ENCODE data around the gene RBCK1.

Gene RBCK1

GRCh38 chr20:440636-441035, 32.5 kb downstream of the RBCK1 start:
- Histone ChIP-seq H3K27me3 (ENCODE audit: insufficient read depth, low read length) (no peaks in the 10 kb centered on the region), H3K36me3 (ENCODE audit: insufficient read depth, low read length) (peaks cover 74% of the 10 kb centered on the region), H3K9ac (ENCODE audit: low read length) (no peak overlapping the region), H3K9me2 (ENCODE audit: low read depth, low read length) (no peaks in the 10 kb centered on the region), H3K9me3 (ENCODE audit: low read length) (no peaks in the 10 kb centered on the region), H3F3A (ENCODE audit: insufficient read depth, low read length) (no peaks in the 10 kb centered on the region), H3K4me2 (ENCODE audit: low read length) (no peak overlapping the region), H2AFZ (ENCODE audit: low read length) (no peak overlapping the region), H3K4me1 (ENCODE audit: insufficient read depth, low read length, severe bottlenecking) (peaks cover 22% of the 10 kb centered on the region), H3K79me2 (ENCODE audit: insufficient read depth, low read length) (no peaks in the 10 kb centered on the region), H3K4me3 (ENCODE audit: low read depth, low read length, poor library complexity, severe bottlenecking) (no peak overlapping the region), H4K20me1 (ENCODE audit: insufficient read depth, low read length) (no peaks in the 10 kb centered on the region), H3K27ac (ENCODE audit: low read depth, low read length, poor library complexity, severe bottlenecking) (no peak overlapping the region)
- TF ChIP-seq, protein P1, sequence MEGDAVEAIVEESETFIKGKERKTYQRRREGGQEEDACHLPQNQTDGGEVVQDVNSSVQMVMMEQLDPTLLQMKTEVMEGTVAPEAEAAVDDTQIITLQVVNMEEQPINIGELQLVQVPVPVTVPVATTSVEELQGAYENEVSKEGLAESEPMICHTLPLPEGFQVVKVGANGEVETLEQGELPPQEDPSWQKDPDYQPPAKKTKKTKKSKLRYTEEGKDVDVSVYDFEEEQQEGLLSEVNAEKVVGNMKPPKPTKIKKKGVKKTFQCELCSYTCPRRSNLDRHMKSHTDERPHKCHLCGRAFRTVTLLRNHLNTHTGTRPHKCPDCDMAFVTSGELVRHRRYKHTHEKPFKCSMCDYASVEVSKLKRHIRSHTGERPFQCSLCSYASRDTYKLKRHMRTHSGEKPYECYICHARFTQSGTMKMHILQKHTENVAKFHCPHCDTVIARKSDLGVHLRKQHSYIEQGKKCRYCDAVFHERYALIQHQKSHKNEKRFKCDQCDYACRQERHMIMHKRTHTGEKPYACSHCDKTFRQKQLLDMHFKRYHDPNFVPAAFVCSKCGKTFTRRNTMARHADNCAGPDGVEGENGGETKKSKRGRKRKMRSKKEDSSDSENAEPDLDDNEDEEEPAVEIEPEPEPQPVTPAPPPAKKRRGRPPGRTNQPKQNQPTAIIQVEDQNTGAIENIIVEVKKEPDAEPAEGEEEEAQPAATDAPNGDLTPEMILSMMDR (IDR thresholded peaks at IDR 0.05; ENCODE audit: low read length): no peak
- TF ChIP-seq EZH2 (IDR thresholded peaks at IDR 0.05; ENCODE audit: borderline replicate concordance, low read length): no peak

DNA sequence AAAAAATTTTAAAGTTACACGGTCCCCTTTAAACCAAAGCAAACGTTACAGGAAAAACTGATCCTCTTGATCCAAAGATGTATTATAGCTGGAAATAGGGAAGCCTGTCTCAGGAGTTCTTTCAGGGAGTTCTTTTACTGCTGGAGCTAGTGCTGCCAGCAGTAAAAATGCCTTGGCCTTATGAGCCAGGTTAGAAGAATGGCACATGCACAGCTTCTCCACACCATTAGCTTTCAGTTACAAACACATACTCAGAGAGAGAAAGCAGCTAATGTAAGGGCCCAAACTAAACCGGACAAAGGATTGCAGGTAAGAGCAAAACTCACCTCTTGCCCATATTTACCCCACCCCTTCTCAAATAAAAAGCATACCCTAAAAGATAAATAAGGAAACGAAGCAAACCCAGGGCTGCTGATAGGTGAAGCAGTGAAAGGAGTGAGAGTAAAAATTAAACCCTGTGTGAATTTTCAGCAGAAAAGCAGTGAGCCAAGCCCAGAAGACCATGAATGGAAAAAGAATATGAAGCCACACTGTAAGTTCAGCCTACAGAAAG, 35.2 kb downstream of the RBCK1 start:
- TF ChIP-seq, protein P1 (IDR thresholded peaks at IDR 0.05; ENCODE audit: low read length): no peak
- TF ChIP-seq EZH2 (IDR thresholded peaks at IDR 0.05; ENCODE audit: borderline replicate concordance, low read length): no peak
- H3K27ac ChIP-seq (ENCODE audit: low read depth, low read length, poor library complexity, severe bottlenecking): no peak overlapping the region
- H3K4me3 ChIP-seq (ENCODE audit: low read depth, low read length, poor library complexity, severe bottlenecking): no peak overlapping the region
- no peak overlapping the region for H3K4me2 ChIP-seq (ENCODE audit: low read length)
- no peaks in the 10 kb centered on the region for H3K79me2 ChIP-seq (ENCODE audit: insufficient read depth, low read length)
- no peaks in the 10 kb centered on the region for H3F3A ChIP-seq (ENCODE audit: insufficient read depth, low read length)
- H3K9me2 ChIP-seq (ENCODE audit: low read depth, low read length): no peaks in the 10 kb centered on the region
- no peaks in the 10 kb centered on the region for H3K9me3 ChIP-seq (ENCODE audit: low read length)
- H3K36me3 ChIP-seq (ENCODE audit: insufficient read depth, low read length): peaks cover 56% of the 10 kb centered on the region
- no peaks in the 10 kb centered on the region for H3K27me3 ChIP-seq (ENCODE audit: insufficient read depth, low read length)
- H2AFZ ChIP-seq (ENCODE audit: low read length): no peak overlapping the region
- no peaks in the 10 kb centered on the region for H4K20me1 ChIP-seq (ENCODE audit: insufficient read depth, low read length)
- H3K9ac ChIP-seq (ENCODE audit: low read length): no peak overlapping the region
- peaks cover 13% of the 10 kb centered on the region for H3K4me1 ChIP-seq (ENCODE audit: insufficient read depth, low read length, severe bottlenecking)

GRCh38 chr20:444117-444516, 36.0 kb downstream of the RBCK1 start:
- H3K79me2 ChIP-seq (ENCODE audit: insufficient read depth, low read length): no peaks in the 10 kb centered on the region
- H3K9me3 ChIP-seq (ENCODE audit: low read length): no peaks in the 10 kb centered on the region
- peaks cover 50% of the 10 kb centered on the region for H3K36me3 ChIP-seq (ENCODE audit: insufficient read depth, low read length)

More at GRCh38 chr20:444117-444516, 36.0 kb downstream of the RBCK1 start:
- Histone ChIP-seq H3K4me3 (ENCODE audit: low read depth, low read length, poor library complexity, severe bottlenecking) (no peak overlapping the region), H3K9me2 (ENCODE audit: low read depth, low read length) (no peaks in the 10 kb centered on the region), H3K9ac (ENCODE audit: low read length) (no peak overlapping the region), H4K20me1 (ENCODE audit: insufficient read depth, low read length) (no peaks in the 10 kb centered on the region), H3K4me2 (ENCODE audit: low read length) (no peak overlapping the region), H3K27ac (ENCODE audit: low read depth, low read length, poor library complexity, severe bottlenecking) (no peak overlapping the region), H3K27me3 (ENCODE audit: insufficient read depth, low read length) (no peaks in the 10 kb centered on the region), H2AFZ (ENCODE audit: low read length) (no peak overlapping the region), H3K4me1 (ENCODE audit: insufficient read depth, low read length, severe bottlenecking) (peaks cover 5% of the 10 kb centered on the region), H3F3A (ENCODE audit: insufficient read depth, low read length) (no peaks in the 10 kb centered on the region)
- TF ChIP-seq, protein P1 (IDR thresholded peaks at IDR 0.05; ENCODE audit: low read length): no peak
- no peak for TF ChIP-seq EZH2 (IDR thresholded peaks at IDR 0.05; ENCODE audit: borderline replicate concordance, low read length)
